ENCODE measurements around the gene BTBD16. TPM values are rescaled to one million over a fixed set of nuclear protein-coding genes. Genes with fewer than 3 reads are reported as not detected.

BTBD16 gene
- total and polyA plus RNA-seq, 2 of the 13 experiments (the other 11 are each of a cell fraction or from before 2014, with no cell fraction given), result 5.0 to 11.9 TPM

DNA sequence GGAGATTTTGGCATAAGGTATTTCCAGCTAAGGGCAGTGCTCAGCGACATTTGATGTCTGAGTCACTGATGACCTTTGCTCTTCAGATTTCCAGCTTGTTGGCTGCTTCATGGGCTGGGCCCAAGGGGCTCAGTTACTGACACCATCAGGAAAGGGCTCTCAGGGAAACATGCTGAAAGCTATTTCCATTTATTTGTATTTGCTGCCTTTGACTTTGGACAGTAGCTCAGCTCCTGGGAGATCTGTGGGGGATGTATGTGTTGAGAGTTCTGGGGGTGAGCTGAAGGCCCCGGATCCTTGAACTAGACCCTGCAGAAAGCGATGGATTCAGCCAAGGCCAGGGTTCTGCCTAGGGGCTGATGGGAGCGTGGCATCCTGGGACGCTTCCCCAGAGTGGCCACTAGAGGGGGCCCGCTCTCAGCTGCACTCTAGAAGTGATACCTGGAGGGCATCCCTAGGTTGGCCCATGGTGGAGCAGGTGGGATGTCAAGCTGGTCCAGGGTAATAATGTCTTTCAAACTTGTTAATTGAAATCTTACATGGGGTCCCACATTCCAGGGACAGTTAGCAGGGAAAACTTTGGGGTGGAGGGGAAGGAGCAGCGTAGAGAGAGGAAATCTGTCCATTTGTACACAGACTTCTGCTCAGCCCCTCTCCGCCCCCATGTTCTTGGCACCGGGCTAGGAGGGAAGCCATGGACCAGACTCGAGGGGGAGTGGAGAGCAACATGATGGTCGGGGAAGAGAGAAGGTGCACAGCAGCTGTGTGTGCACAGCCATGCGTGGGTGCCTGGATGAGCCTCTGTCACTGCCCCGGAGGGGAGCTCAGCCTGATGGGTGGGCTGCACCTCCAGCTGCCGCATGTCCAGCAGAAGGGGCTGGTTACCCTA, 3.0 kb upstream of the BTBD16 start (continued):
- TF ChIP-seq ZFP41 (CRISPR knock-in tag; IDR thresholded peaks at IDR 0.05; ENCODE audit: borderline replicate concordance), result no peak
- no peak for TF ChIP-seq RFXAP (CRISPR knock-in tag; IDR thresholded peaks at IDR 0.05; ENCODE audit: borderline replicate concordance)
- no peak for TF ChIP-seq RNF219 (CRISPR knock-in tag; IDR thresholded peaks at IDR 0.05)
- no peak for TF ChIP-seq RBFOX2 (IDR thresholded peaks at IDR 0.05; ENCODE audit: low read depth, low read length)
- no peak for TF ChIP-seq TOPORS (CRISPR knock-in tag; IDR thresholded peaks at IDR 0.05)
- TF ChIP-seq, protein P1, sequence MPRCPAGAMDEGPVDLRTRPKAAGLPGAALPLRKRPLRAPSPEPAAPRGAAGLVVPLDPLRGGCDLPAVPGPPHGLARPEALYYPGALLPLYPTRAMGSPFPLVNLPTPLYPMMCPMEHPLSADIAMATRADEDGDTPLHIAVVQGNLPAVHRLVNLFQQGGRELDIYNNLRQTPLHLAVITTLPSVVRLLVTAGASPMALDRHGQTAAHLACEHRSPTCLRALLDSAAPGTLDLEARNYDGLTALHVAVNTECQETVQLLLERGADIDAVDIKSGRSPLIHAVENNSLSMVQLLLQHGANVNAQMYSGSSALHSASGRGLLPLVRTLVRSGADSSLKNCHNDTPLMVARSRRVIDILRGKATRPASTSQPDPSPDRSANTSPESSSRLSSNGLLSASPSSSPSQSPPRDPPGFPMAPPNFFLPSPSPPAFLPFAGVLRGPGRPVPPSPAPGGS (CRISPR knock-in tag; IDR thresholded peaks at IDR 0.05), result no peak
- no peak for TF ChIP-seq HNF1A (IDR thresholded peaks at IDR 0.05; ENCODE audit: low read depth)
- TF ChIP-seq HNF1A (CRISPR knock-in tag; IDR thresholded peaks at IDR 0.05; ENCODE audit: borderline replicate concordance), result no peak
- no peak for TF ChIP-seq HNRNPL (IDR thresholded peaks at IDR 0.05; ENCODE audit: low read depth, low read length)
- TF ChIP-seq ZNF570 (CRISPR knock-in tag; IDR thresholded peaks at IDR 0.05; ENCODE audit: borderline replicate concordance), result no peak
- no peak for TF ChIP-seq NFYC (CRISPR knock-in tag; IDR thresholded peaks at IDR 0.05)
- no peak for TF ChIP-seq SMYD3 (CRISPR knock-in tag; IDR thresholded peaks at IDR 0.05)
- TF ChIP-seq MAFF (IDR thresholded peaks at IDR 0.05; ENCODE audit: low read depth, low read length), result no peak
- no peak for TF ChIP-seq CBFB (CRISPR knock-in tag; IDR thresholded peaks at IDR 0.05)
- TF ChIP-seq DMTF1 (CRISPR knock-in tag; IDR thresholded peaks at IDR 0.05), result no peak
- TF ChIP-seq EED (CRISPR knock-in tag; IDR thresholded peaks at IDR 0.05), result no peak
- no peak for TF ChIP-seq NPAS2 (CRISPR knock-in tag; IDR thresholded peaks at IDR 0.05; ENCODE audit: borderline replicate concordance)
- TF ChIP-seq ZNF878 (CRISPR knock-in tag; IDR thresholded peaks at IDR 0.05), result no peak
- no peak for TF ChIP-seq ZNF24 (IDR thresholded peaks at IDR 0.05)
- no peak for TF ChIP-seq NFKBIZ (CRISPR knock-in tag; IDR thresholded peaks at IDR 0.05)
- peak; percentile 51 for TF ChIP-seq POGZ (CRISPR knock-in tag; IDR thresholded peaks at IDR 0.05)

All from HepG2 (cell line).